Measurements from ENCODE around the gene TRIP10. TPM values are rescaled to one million over a fixed set of nuclear protein-coding genes. Genes with fewer than 3 reads are reported as not detected.

TRIP10 gene
- total RNA-seq, 4 donors from 2014 or later, result 25.5 to 80.7 (median 40.5) TPM

DNA sequence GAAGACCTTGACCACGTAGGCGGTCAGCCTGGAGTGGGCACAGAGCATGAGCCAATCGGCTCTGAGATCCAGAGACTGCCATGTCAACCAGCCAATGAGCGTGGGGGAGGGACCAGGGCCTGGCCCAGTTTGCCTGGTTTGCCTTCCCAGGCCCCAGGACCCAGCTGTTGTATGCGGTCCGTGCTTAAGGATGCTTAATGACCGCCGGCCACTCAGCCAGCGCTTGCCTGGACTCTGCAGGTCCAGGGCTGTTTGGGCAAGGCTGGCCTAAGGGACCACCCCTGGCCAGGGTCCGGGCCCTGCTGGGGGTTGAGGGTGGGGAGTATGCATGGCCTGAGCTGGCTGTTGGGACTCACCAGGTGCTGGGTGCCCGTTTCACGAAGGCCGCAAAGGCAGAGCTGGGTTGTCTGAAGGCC is 46.4 kb upstream of the TRIP10 start:
- WGBS, result 97% methylated on average over 6 of the region's 13 CpGs
- no peaks in the 10 kb centered on the region for H3K9me3 ChIP-seq
- TF ChIP-seq, protein P1, sequence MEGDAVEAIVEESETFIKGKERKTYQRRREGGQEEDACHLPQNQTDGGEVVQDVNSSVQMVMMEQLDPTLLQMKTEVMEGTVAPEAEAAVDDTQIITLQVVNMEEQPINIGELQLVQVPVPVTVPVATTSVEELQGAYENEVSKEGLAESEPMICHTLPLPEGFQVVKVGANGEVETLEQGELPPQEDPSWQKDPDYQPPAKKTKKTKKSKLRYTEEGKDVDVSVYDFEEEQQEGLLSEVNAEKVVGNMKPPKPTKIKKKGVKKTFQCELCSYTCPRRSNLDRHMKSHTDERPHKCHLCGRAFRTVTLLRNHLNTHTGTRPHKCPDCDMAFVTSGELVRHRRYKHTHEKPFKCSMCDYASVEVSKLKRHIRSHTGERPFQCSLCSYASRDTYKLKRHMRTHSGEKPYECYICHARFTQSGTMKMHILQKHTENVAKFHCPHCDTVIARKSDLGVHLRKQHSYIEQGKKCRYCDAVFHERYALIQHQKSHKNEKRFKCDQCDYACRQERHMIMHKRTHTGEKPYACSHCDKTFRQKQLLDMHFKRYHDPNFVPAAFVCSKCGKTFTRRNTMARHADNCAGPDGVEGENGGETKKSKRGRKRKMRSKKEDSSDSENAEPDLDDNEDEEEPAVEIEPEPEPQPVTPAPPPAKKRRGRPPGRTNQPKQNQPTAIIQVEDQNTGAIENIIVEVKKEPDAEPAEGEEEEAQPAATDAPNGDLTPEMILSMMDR (IDR thresholded peaks at IDR 0.05), result no peak
- TF ChIP-seq POLR2AphosphoS5 (IDR thresholded peaks at IDR 0.05) (no peak), POLR2A (IDR thresholded peaks at IDR 0.05) (no peak), EP300 (IDR thresholded peaks at IDR 0.05) (no peak)
- no peaks in the 10 kb centered on the region for H3K36me3 ChIP-seq
- H3K4me3 ChIP-seq, result no peak overlapping the region
- no peaks in the 10 kb centered on the region for H3K27me3 ChIP-seq
- H3K4me1 ChIP-seq, result no peaks in the 10 kb centered on the region
- H3K27ac ChIP-seq, result no peak overlapping the region
- DNase-seq (ENCODE audit: low spot score in 2 of 2), result no peak

DNA sequence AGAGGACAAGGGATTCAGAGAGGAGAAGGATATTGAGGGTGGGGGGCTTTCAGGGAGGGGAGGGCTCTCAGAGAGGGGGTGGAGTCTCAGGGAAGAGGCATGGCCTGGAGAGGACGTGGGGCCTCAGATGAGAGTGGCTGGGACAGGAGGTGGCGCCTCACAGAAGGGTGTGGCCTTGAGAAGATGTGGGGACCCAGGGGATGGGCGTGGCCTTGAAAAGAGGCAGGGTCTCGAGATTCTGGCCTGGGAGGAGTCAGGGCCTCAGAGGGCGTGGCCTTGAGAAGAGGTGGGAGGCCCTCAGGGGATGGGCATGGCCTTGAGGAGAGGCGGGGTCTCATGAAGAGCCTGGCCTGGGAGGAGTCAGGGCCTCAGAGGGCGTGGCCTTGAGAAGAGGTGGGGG is 45.8 kb upstream of the TRIP10 start:
- TF ChIP-seq POLR2AphosphoS5 (IDR thresholded peaks at IDR 0.05), result no peak
- TF ChIP-seq POLR2A (IDR thresholded peaks at IDR 0.05), result no peak
- TF ChIP-seq, protein P1 (IDR thresholded peaks at IDR 0.05), result no peak
- no peak for TF ChIP-seq EP300 (IDR thresholded peaks at IDR 0.05)
- 77% methylated on average over 7 of the region's 7 CpGs for WGBS
- H3K27me3 ChIP-seq, result no peaks in the 10 kb centered on the region
- DNase-seq (ENCODE audit: low spot score in 2 of 2), result no peak
- H3K4me3 ChIP-seq, result no peak overlapping the region
- no peak overlapping the region for H3K27ac ChIP-seq
- H3K4me1 ChIP-seq, result no peaks in the 10 kb centered on the region
- H3K36me3 ChIP-seq, result no peaks in the 10 kb centered on the region
- H3K9me3 ChIP-seq, result no peaks in the 10 kb centered on the region

DNA sequence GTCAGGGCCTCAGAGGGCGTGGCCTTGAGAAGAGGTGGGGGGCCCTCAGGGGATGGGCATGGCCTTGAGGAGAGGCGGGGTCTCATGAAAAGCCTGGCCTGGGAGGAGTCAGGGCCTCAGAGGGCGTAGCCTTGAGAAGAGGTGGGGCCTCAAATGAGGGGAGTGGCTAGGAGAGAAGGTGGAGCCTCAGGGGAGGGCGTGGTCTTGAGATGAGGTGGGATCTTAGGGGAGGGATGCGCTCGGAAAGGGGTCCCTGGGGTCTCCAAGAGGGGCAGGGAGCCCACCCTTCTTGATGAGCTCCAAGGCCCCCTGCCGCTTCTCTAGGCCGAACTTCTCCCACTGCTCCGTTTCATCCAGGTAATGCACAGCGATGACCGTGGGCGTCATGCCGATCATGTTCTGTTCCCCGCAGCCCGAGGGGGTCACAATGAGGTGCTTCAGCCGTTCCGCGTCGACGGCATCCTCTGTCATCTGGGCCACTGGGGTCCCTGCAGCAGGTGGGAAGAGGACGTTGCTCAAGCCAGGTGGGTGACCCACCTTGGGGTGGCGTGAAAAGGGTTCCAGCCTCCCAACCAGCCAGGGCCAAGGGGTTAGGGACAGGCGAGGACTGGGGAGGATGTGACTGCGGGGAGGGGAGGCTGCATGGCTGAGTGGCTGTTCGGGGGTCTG is 45.2 kb upstream of the TRIP10 start:
- H3K36me3 ChIP-seq, result no peaks in the 10 kb centered on the region
- TF ChIP-seq, protein P1 (IDR thresholded peaks at IDR 0.05), result no peak
- TF ChIP-seq EP300 (IDR thresholded peaks at IDR 0.05), result no peak
- TF ChIP-seq POLR2A (IDR thresholded peaks at IDR 0.05), result no peak
- TF ChIP-seq POLR2AphosphoS5 (IDR thresholded peaks at IDR 0.05), result no peak
- H3K9me3 ChIP-seq, result no peaks in the 10 kb centered on the region
- no peaks in the 10 kb centered on the region for H3K4me1 ChIP-seq
- DNase-seq (ENCODE audit: low spot score in 2 of 2), result no peak
- H3K4me3 ChIP-seq, result no peak overlapping the region
- no peaks in the 10 kb centered on the region for H3K27me3 ChIP-seq
- 89% methylated on average over 17 of the region's 25 CpGs for WGBS
- no peak overlapping the region for H3K27ac ChIP-seq

DNA sequence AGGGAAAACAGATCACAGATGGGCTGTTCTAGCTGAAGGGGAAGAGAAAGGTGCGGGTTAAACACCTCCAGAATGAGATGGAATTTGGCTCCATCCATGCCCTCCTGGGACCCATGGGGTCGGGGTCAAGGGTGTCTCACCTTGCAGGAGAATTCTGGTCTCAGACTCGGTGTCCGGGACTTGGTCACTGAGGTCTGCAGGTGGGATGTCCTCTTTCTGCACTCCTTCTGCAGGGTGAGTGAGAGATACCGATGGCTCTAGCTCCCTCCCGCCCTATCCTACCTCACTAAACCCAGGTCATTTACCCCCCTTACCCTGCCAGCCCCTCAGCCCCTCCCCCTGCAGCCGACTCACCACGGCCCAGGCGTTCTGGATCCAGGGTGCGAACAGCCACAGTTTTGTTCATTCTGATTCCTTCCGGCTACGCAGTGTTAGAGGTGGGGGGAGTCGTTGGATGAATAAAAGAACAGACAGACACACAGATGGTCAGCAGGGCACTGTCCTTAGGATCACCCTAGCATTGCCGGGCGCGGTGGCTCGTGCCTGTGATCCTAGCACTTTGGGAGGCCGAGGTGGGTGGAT is 43.1 kb upstream of the TRIP10 start:
- no peaks in the 10 kb centered on the region for H3K36me3 ChIP-seq
- H3K27me3 ChIP-seq, result no peaks in the 10 kb centered on the region
- no peak overlapping the region for H3K27ac ChIP-seq
- H3K4me1 ChIP-seq, result no peaks in the 10 kb centered on the region
- 74% methylated on average over 18 of the region's 18 CpGs for WGBS
- no peak overlapping the region for H3K4me3 ChIP-seq
- no peaks in the 10 kb centered on the region for H3K9me3 ChIP-seq
- TF ChIP-seq POLR2A (IDR thresholded peaks at IDR 0.05) (no peak), POLR2AphosphoS5 (IDR thresholded peaks at IDR 0.05) (no peak), EP300 (IDR thresholded peaks at IDR 0.05) (no peak)
- TF ChIP-seq, protein P1 (IDR thresholded peaks at IDR 0.05), result no peak
- DNase-seq (ENCODE audit: low spot score in 2 of 2), result no peak

DNA sequence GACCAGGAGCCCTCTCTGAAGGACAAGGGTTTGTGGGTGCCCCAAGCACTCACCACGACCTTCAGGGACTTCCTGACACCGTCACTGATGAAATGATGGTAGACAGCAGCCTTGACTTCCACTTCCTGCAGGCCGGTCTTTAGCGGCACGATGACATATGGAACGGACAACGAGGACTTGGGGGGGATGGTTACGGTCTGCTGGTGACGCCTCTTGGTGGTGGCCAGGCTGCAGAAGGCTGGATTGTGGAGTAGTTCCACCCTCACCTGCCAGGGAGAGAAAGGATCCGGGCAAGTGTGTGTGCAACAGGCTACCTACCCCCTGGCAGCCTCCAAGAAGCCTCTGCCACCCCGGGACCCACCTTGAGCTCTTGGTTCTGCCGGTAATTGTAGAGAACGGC is 42.2 kb upstream of the TRIP10 start:
- no peaks in the 10 kb centered on the region for H3K4me1 ChIP-seq
- WGBS, result 67% methylated on average over 10 of the region's 13 CpGs
- no peaks in the 10 kb centered on the region for H3K9me3 ChIP-seq
- H3K4me3 ChIP-seq, result no peak overlapping the region
- no peaks in the 10 kb centered on the region for H3K36me3 ChIP-seq
- H3K27me3 ChIP-seq, result no peaks in the 10 kb centered on the region
- no peak for DNase-seq (ENCODE audit: low spot score in 2 of 2)
- no peak for TF ChIP-seq EP300 (IDR thresholded peaks at IDR 0.05)
- TF ChIP-seq POLR2AphosphoS5 (IDR thresholded peaks at IDR 0.05), result no peak
- no peak for TF ChIP-seq POLR2A (IDR thresholded peaks at IDR 0.05)
- TF ChIP-seq, protein P1 (IDR thresholded peaks at IDR 0.05), result no peak
- H3K27ac ChIP-seq, result no peak overlapping the region
